ENCODE data around the gene SERGEF.

DNA sequence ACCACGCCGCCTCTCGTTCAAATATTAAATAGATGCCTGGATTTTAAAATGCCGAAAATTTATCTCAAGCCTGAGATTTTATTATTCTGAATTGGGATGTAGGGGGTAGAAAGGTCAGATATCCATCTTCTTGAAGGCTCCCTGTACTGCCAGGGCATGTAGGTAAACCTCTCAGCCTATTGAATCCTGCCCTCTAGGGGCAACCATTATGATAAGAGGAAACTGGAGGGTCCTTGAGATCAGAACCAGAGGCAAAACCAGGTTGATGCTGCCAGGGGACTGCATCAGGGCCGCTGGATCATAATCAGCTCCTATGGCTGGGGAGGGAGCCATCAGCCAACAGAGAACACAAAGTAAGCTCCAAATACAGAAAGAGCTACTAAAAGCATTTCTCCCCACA lies 185.8 kb downstream of the SERGEF start:
- TF ChIP-seq POLR2A (IDR thresholded peaks at IDR 0.05): no peak
- TF ChIP-seq, protein P1, sequence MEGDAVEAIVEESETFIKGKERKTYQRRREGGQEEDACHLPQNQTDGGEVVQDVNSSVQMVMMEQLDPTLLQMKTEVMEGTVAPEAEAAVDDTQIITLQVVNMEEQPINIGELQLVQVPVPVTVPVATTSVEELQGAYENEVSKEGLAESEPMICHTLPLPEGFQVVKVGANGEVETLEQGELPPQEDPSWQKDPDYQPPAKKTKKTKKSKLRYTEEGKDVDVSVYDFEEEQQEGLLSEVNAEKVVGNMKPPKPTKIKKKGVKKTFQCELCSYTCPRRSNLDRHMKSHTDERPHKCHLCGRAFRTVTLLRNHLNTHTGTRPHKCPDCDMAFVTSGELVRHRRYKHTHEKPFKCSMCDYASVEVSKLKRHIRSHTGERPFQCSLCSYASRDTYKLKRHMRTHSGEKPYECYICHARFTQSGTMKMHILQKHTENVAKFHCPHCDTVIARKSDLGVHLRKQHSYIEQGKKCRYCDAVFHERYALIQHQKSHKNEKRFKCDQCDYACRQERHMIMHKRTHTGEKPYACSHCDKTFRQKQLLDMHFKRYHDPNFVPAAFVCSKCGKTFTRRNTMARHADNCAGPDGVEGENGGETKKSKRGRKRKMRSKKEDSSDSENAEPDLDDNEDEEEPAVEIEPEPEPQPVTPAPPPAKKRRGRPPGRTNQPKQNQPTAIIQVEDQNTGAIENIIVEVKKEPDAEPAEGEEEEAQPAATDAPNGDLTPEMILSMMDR (IDR thresholded peaks at IDR 0.05): no peak

Data from heart left ventricle (tissue), 13 donors.